Mesenchymal stem cell (in vitro differentiated cells and primary cell): Measurements from ENCODE around the gene IL9.

Source experiments
- DNase-seq: peaks from one replicate; pipeline ENCODE4 v3.0.0-alpha.2; 2013
- H2AFZ ChIP-seq: one replicate; pipeline ENCODE4 v1.6.1; 2013; ENCODE audit warnings: low read depth, mild to moderate bottlenecking, control low read depth, inconsistent platforms, low read length, moderate library complexity
- H2AK5ac ChIP-seq: 2 replicates; pipeline ENCODE4 v1.6.1; 2013; ENCODE audit warnings: low read length, moderate library complexity, mild to moderate bottlenecking, inconsistent platforms; ENCODE audit not compliant: severe bottlenecking
- H2BK120ac ChIP-seq: one replicate; pipeline ENCODE4 v1.6.1; 2013; ENCODE audit warnings: low read depth, mild to moderate bottlenecking, inconsistent platforms, low read length, moderate library complexity
- H2BK12ac ChIP-seq, 2 experiments: one replicate each; pipeline ENCODE4 v1.6.1; 2013; ENCODE audit warnings: inconsistent platforms in 2 of 2, low read length in 2 of 2, mild to moderate bottlenecking in 2 of 2, moderate library complexity in 2 of 2, control low read depth in 1 of 2
- H2BK15ac ChIP-seq: one replicate; pipeline ENCODE4 v1.6.1; 2013; ENCODE audit warnings: mild to moderate bottlenecking, low read depth, inconsistent platforms; ENCODE audit not compliant: poor library complexity, severe bottlenecking
- H2BK5ac ChIP-seq: 2 replicates; pipeline ENCODE4 v1.6.1; 2013; ENCODE audit warnings: low read depth, mild to moderate bottlenecking, low read length, control low read depth, inconsistent platforms; ENCODE audit not compliant: poor library complexity, severe bottlenecking
- H3K14ac ChIP-seq, 2 experiments: one replicate each; pipeline ENCODE4 v1.6.1; 2013; ENCODE audit warnings: inconsistent platforms in 2 of 2, low read length in 2 of 2, control low read depth in 1 of 2, mild to moderate bottlenecking in 1 of 2, moderate library complexity in 1 of 2
- H3K18ac ChIP-seq, 2 experiments: one replicate each; pipeline ENCODE4 v1.6.1; 2013; ENCODE audit warnings: inconsistent platforms in 2 of 2, low read length in 2 of 2, control low read depth in 1 of 2, low read depth in 1 of 2, mild to moderate bottlenecking in 1 of 2
- H3K23ac ChIP-seq, 2 experiments: one replicate each; pipeline ENCODE4 v1.6.1; 2013; ENCODE audit warnings: inconsistent platforms in 2 of 2, low read length in 2 of 2, mild to moderate bottlenecking in 2 of 2, moderate library complexity in 2 of 2, control low read depth in 1 of 2
- H3K27ac ChIP-seq: 2 replicates; pipeline ENCODE4 v1.5.1; 2013; ENCODE audit warnings: mild to moderate bottlenecking, moderate library complexity, low read length, control low read depth, inconsistent platforms; ENCODE audit not compliant: poor library complexity, severe bottlenecking
- H3K27me3 ChIP-seq, 2 experiments: 2 replicates each; pipeline versions ENCODE4 v1.6.1 to v1.7.0; 2013; ENCODE audit warnings: low read length in 2 of 2, mild to moderate bottlenecking in 2 of 2, moderate library complexity in 2 of 2, control low read depth in 1 of 2, inconsistent platforms in 1 of 2; ENCODE audit not compliant: control insufficient read depth in 1 of 2, insufficient read depth in 1 of 2
- H3K36me3 ChIP-seq, 2 experiments: 2 replicates each; pipeline versions ENCODE4 v1.6.1 to v1.7.0; 2013; ENCODE audit warnings: low read length in 2 of 2, control low read depth in 1 of 2, inconsistent platforms in 1 of 2, low read depth in 1 of 2, mild to moderate bottlenecking in 1 of 2; ENCODE audit not compliant: insufficient read depth in 2 of 2, control insufficient read depth in 1 of 2
- H3K4ac ChIP-seq, 2 experiments: one replicate each; pipeline ENCODE4 v1.6.1; 2013; ENCODE audit warnings: inconsistent platforms in 2 of 2, low read length in 2 of 2, mild to moderate bottlenecking in 2 of 2, moderate library complexity in 2 of 2, control low read depth in 1 of 2, low read depth in 1 of 2
- H3K4me1 ChIP-seq: 2 replicates; pipeline ENCODE4 v1.6.1; 2013; ENCODE audit warnings: low read depth, low read length, control low read depth; ENCODE audit not compliant: control insufficient read depth, insufficient read depth
- H3K4me2 ChIP-seq: 2 replicates; pipeline ENCODE4 v1.6.1; 2013; ENCODE audit warnings: low read length, mild to moderate bottlenecking, inconsistent platforms; ENCODE audit not compliant: poor library complexity, severe bottlenecking
- H3K4me3 ChIP-seq, 2 experiments: 2 replicates each; pipeline versions ENCODE4 v1.5.1 to v1.7.0; 2013; ENCODE audit warnings: low read length in 2 of 2, mild to moderate bottlenecking in 2 of 2, control low read depth in 1 of 2, low read depth in 1 of 2; ENCODE audit not compliant: insufficient read depth in 1 of 2
- H3K79me1 ChIP-seq: replicated peaks from 2 replicates; pipeline ENCODE4 v1.6.1; 2013; ENCODE audit warnings: mild to moderate bottlenecking, control low read depth, low read length, inconsistent platforms; ENCODE audit not compliant: poor library complexity, severe bottlenecking
- H3K9ac ChIP-seq: 2 replicates; pipeline ENCODE4 v1.7.0; 2013; ENCODE audit warnings: mild to moderate bottlenecking, low read length, moderate library complexity
- H3K9me3 ChIP-seq: 2 replicates; pipeline ENCODE4 v1.7.0; 2013; ENCODE audit warnings: mild to moderate bottlenecking, low read length; ENCODE audit not compliant: control insufficient read depth
- H4K8ac ChIP-seq: one replicate; pipeline ENCODE4 v1.6.1; 2013; ENCODE audit warnings: inconsistent platforms, mild to moderate bottlenecking, low read length, moderate library complexity
- H4K91ac ChIP-seq: one replicate; pipeline ENCODE4 v1.6.1; 2013; ENCODE audit warnings: mild to moderate bottlenecking, low read length, inconsistent platforms
- WGBS: methylation state at CpG from one replicate; pipeline ENCODE4 v1.1.7; 2013; ENCODE audit warnings: mixed read lengths; 5-methylcytosine and 5-hydroxymethylcytosine counted together

The IL9 gene

DNA sequence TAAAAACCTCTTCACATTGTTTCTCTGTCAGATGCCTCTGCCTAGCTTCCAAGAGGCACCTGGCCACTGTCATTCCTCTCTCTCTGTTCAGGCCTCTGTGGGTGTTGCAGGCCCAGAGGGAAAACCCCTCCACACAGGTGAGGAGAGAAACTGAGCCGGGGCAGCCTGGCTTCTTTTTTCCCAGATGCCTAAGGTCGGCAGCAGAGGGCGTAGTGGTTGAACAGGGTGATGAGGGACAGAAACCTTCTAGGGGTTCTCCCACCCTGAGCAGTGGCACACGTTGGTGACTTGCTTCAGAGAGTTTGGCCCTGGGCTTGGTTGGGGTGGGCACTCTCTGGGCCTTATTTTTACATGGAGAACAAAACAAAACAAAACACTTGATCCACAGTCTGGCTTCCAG, 12.2 kb downstream of the IL9 start:
- peaks cover 45 to 55% of the 10 kb centered on the region in 2 experiments for H3K27me3 ChIP-seq
- no peak overlapping the region for H2BK15ac ChIP-seq
- no peak overlapping the region for H3K4me2 ChIP-seq
- H3K4me1 ChIP-seq = peaks cover 16% of the 10 kb centered on the region
- no peak overlapping the region for H3K4me3 ChIP-seq
- H2BK5ac ChIP-seq = no peak overlapping the region
- no peak overlapping the region for H4K91ac ChIP-seq
- no peak overlapping the region for H2BK12ac ChIP-seq
- H3K23ac ChIP-seq = no peak overlapping the region
- H4K8ac ChIP-seq = no peak overlapping the region
- no peak overlapping the region for H3K27ac ChIP-seq
- H3K9ac ChIP-seq = no peak overlapping the region
- H3K18ac ChIP-seq = no peak overlapping the region
- H3K79me1 ChIP-seq = no peaks in the 10 kb centered on the region
- DNase-seq = no peak
- no peak overlapping the region for H3K14ac ChIP-seq
- no peak overlapping the region for H2AFZ ChIP-seq
- no peaks in the 10 kb centered on the region for H3K9me3 ChIP-seq
- no peak overlapping the region for H2BK120ac ChIP-seq
- WGBS = 43% methylated on average over 4 of the region's 4 CpGs
- H2AK5ac ChIP-seq = no peak overlapping the region
- no peak overlapping the region for H3K4ac ChIP-seq
- no peaks in the 10 kb centered on the region for H3K36me3 ChIP-seq

DNA sequence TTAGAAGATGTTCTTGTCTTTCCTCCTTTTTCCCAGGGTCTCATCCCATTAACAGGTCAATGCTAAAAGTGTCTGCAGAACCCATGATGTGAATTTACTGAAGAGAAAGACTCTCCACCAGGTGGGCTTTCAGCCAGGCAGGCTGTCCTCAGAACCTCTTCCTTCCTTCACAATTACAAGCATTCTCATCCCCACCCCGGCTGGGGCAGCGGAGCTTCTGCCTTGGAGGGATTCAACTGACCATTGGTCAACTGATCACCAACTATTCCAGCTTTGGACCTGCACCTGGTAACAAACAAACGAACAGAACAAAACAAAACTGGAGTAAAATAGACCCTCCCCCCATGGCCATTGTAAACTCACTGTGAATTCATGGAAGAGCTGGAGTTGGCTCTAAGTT, 12.6 kb downstream of the IL9 start:
- WGBS = 80% methylated on average over 3 of the region's 3 CpGs
- H2AFZ ChIP-seq = no peak overlapping the region
- no peak overlapping the region for H3K14ac ChIP-seq
- no peak for DNase-seq
- H4K8ac ChIP-seq = no peak overlapping the region
- H3K4ac ChIP-seq = no peak overlapping the region
- no peak overlapping the region for H2BK12ac ChIP-seq
- no peak overlapping the region for H3K23ac ChIP-seq
- no peak overlapping the region for H2AK5ac ChIP-seq
- no peak overlapping the region for H2BK5ac ChIP-seq
- H3K27me3 ChIP-seq = peaks cover 45 to 53% of the 10 kb centered on the region in 2 experiments
- H3K79me1 ChIP-seq = no peaks in the 10 kb centered on the region
- H2BK15ac ChIP-seq = no peak overlapping the region
- H4K91ac ChIP-seq = no peak overlapping the region
- H3K4me3 ChIP-seq = no peak overlapping the region
- no peak overlapping the region for H3K27ac ChIP-seq
- H3K9ac ChIP-seq = no peak overlapping the region
- peaks cover 15% of the 10 kb centered on the region for H3K4me1 ChIP-seq
- H3K36me3 ChIP-seq = no peaks in the 10 kb centered on the region
- no peak overlapping the region for H2BK120ac ChIP-seq
- no peak overlapping the region for H3K4me2 ChIP-seq
- no peak overlapping the region for H3K18ac ChIP-seq
- H3K9me3 ChIP-seq = no peaks in the 10 kb centered on the region

DNA sequence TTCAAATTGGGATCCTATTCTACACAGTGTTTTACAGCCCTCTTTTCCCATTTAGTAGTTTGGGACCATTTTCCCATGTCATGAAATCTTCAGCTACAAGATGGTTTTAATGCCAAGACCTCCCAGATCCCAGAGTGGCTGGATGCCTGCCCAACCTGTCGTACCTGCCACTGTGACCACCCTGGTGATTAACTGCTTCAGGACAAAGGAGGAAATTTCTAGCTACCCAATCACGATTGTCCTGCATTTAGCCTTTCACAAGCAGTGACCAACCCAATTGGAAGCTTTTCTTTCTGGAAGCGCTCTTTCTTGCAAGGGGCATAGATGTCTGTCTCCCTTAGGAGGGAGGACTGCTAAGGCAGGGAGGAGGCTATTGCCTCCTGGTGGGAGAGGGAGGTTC, 13.8 kb downstream of the IL9 start:
- Histone ChIP-seq H2AFZ (no peak overlapping the region), H3K14ac (no peak overlapping the region), H3K9me3 (no peaks in the 10 kb centered on the region), H3K4me3 (no peak overlapping the region), H3K27ac (no peak overlapping the region), H3K79me1 (no peaks in the 10 kb centered on the region), H2BK15ac (no peak overlapping the region), H3K18ac (no peak overlapping the region), H3K4ac (no peak overlapping the region), H4K8ac (no peak overlapping the region), H3K4me1 (peaks cover 18% of the 10 kb centered on the region), H2BK12ac (no peak overlapping the region), H3K9ac (no peak overlapping the region), H3K27me3 (peaks cover 45 to 52% of the 10 kb centered on the region in 2 experiments), H4K91ac (no peak overlapping the region), H2AK5ac (no peak overlapping the region), H2BK120ac (no peak overlapping the region), H3K23ac (no peak overlapping the region), H3K4me2 (no peak overlapping the region), H2BK5ac (no peak overlapping the region), H3K36me3 (no peaks in the 10 kb centered on the region)
- 69% methylated on average over 3 of the region's 3 CpGs for WGBS
- no peak for DNase-seq

DNA sequence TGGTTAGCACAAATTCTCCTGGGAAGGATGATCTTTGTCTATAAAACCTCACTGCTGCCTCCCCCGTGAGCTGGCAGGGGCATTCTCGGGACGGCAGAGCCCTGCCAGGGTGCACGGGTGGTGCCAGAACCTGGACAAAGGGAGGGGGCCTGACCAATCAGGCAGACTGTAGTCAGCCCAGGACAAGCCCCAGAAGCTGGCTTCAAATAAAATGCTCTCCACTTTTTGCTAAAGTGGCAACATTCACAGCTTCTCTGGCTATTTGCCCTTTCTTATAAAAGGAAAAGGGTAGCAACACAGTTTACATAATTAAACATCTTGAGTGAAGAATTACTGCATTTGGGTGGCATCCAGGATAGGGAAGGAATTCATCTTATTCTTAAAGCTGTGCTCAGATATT, 14.4 kb downstream of the IL9 start:
- H3K79me1 ChIP-seq = no peaks in the 10 kb centered on the region
- 94% methylated on average over 4 of the region's 4 CpGs for WGBS

More for the DNA sequence above, 14.4 kb downstream of the IL9 start:
- DNase-seq = no peak
- Histone ChIP-seq H2AK5ac (no peak overlapping the region), H3K4me2 (no peak overlapping the region), H3K4me3 (no peak overlapping the region), H3K27ac (no peak overlapping the region), H3K9ac (no peak overlapping the region), H3K14ac (no peak overlapping the region), H2BK15ac (no peak overlapping the region), H3K36me3 (no peaks in the 10 kb centered on the region), H4K91ac (no peak overlapping the region), H2AFZ (no peak overlapping the region), H2BK120ac (no peak overlapping the region), H2BK12ac (no peak overlapping the region), H3K9me3 (no peaks in the 10 kb centered on the region), H3K4ac (no peak overlapping the region), H3K23ac (no peak overlapping the region), H4K8ac (no peak overlapping the region), H3K27me3 (peaks cover 45 to 52% of the 10 kb centered on the region in 2 experiments), H3K4me1 (peaks cover 18% of the 10 kb centered on the region), H3K18ac (no peak overlapping the region), H2BK5ac (no peak overlapping the region)
